HepG2 (cell line): ENCODE data around the gene TSGA10IP. TPM values are rescaled to one million over a fixed set of nuclear protein-coding genes. Genes with fewer than 3 reads are reported as not detected.

Source experiments
- DPF2 ChIP-seq: sonication (generic); formaldehyde crosslinking; IDR thresholded peaks from 2 replicates; pipeline ENCODE4 v1.4.0; 2020; ENCODE audit warnings: mild to moderate bottlenecking, low read depth, missing genetic modification reagents, borderline replicate concordance
- IKZF4 ChIP-seq: sonication (generic); formaldehyde crosslinking; IDR thresholded peaks from 2 replicates; pipeline ENCODE4 v1.5.1; 2020; ENCODE audit warnings: borderline replicate concordance, mild to moderate bottlenecking, low read depth, missing genetic modification reagents; ENCODE audit errors: not compliant biosample characterization
- JUN ChIP-seq: sonication (generic); formaldehyde crosslinking; IDR thresholded peaks from 2 replicates; pipeline ENCODE4 v1.4.0; 2020; ENCODE audit warnings: mild to moderate bottlenecking, missing genetic modification reagents
- MIER3 ChIP-seq: IDR thresholded peaks from 2 replicates; pipeline ENCODE4 v1.6.1; 2016; ENCODE audit warnings: missing compliant biosample characterization, borderline replicate concordance
- MXI1 ChIP-seq: IDR thresholded peaks from 3 replicates; pipeline ENCODE4 v1.6.1; 2012; ENCODE audit warnings: low read depth, low read length, inconsistent platforms, borderline replicate concordance
- SOX13 ChIP-seq, 3 experiments: fragments of 450-650 bp in 1 of 3; sonication (generic) in 1 of 3; formaldehyde crosslinking in 1 of 3; IDR thresholded peaks in 2 of 3; conservative IDR thresholded peaks in 1 of 3; 2 replicates each; pipeline versions ENCODE4 v1.5.0 to v1.6.1; 2016 to 2020; ENCODE audit warnings: antibody characterized with exemption in 1 of 3, mild to moderate bottlenecking in 1 of 3, missing compliant biosample characterization in 1 of 3, missing genetic modification reagents in 1 of 3, moderate library complexity in 1 of 3
- SP2 ChIP-seq: sonication (generic); formaldehyde crosslinking; IDR thresholded peaks from 2 replicates; pipeline ENCODE4 v1.5.1; 2020; ENCODE audit warnings: mild to moderate bottlenecking, missing genetic modification reagents
- SRSF9 ChIP-seq: fragments of 200-400 bp; formaldehyde crosslinking; IDR thresholded peaks from 2 replicates; pipeline ENCODE4 v1.6.1; 2018; ENCODE audit warnings: borderline replicate concordance, mild to moderate bottlenecking, low read depth, low read length; ENCODE audit not compliant: insufficient read depth, poor library complexity, severe bottlenecking
- XRCC5 ChIP-seq: fragments of 200-400 bp; formaldehyde crosslinking; optimal IDR thresholded peaks from 2 replicates; pipeline ENCODE3; 2017; ENCODE audit warnings: mild to moderate bottlenecking, low read length
- ZFP1 ChIP-seq: IDR thresholded peaks from 2 replicates; pipeline ENCODE4 v1.6.1; 2016
- ZNF34 ChIP-seq: sonication (generic); formaldehyde crosslinking; IDR thresholded peaks from 2 replicates; pipeline ENCODE4 v1.4.0; 2020; ENCODE audit warnings: mild to moderate bottlenecking, missing genetic modification reagents, borderline replicate concordance
- ZSCAN21 ChIP-seq: sonication (generic); formaldehyde crosslinking; IDR thresholded peaks from 2 replicates; pipeline ENCODE4 v1.8.0; 2022; ENCODE audit warnings: mild to moderate bottlenecking, missing genetic modification reagents, moderate library complexity, borderline replicate concordance
- polyA plus RNA-seq, 8 experiments: library from polyadenylated mRNA; depleted of rRNA in 3 of 8; stranded (reverse) in 7 of 8; unstranded in 1 of 8; fragments of >200 nt; fragmentation: Illumina TruSeq in 4 of 8; extraction: Trizol in 4 of 8; gene quantifications; 2 replicates each; pipeline versions ENCODE4 v1.2.1 to v1.2.3, GENCODE V29; 2011 to 2016; ENCODE audit warnings: low read depth in 4 of 8, missing spikeins in 1 of 8, mixed read lengths in 1 of 8; ENCODE audit not compliant: insufficient read depth in 1 of 8
- total RNA-seq, 5 experiments: library from RNA; depleted of rRNA; stranded (reverse); fragments of >200 nt; fragmentation: Illumina TruSeq; extraction: Trizol; gene quantifications; 2 replicates each; pipeline ENCODE4 v1.2.3, GENCODE V29; 2016; ENCODE audit warnings: low read depth in 1 of 5
- TF ChIP-seq, protein P1 (sequence below): sonication (generic); formaldehyde crosslinking; IDR thresholded peaks from 2 replicates; pipeline ENCODE4 v1.4.0; 2020; ENCODE audit warnings: mild to moderate bottlenecking, missing genetic modification reagents
- TF ChIP-seq, protein P2 (sequence below): sonication (generic); formaldehyde crosslinking; IDR thresholded peaks from 2 replicates; pipeline ENCODE4 v1.9.0; 2022; ENCODE audit warnings: missing genetic modification reagents, mild to moderate bottlenecking, borderline replicate concordance
- TF ChIP-seq, protein P3 (sequence below): sonication (generic); formaldehyde crosslinking; IDR thresholded peaks from 2 replicates; pipeline ENCODE4 v1.4.0; 2020; ENCODE audit warnings: missing genetic modification reagents, borderline replicate concordance

The TSGA10IP gene
- total and polyA plus RNA-seq, 2 of the 13 experiments (the other 11 are each of a cell fraction or from before 2014, with no cell fraction given), result not detected

DNA sequence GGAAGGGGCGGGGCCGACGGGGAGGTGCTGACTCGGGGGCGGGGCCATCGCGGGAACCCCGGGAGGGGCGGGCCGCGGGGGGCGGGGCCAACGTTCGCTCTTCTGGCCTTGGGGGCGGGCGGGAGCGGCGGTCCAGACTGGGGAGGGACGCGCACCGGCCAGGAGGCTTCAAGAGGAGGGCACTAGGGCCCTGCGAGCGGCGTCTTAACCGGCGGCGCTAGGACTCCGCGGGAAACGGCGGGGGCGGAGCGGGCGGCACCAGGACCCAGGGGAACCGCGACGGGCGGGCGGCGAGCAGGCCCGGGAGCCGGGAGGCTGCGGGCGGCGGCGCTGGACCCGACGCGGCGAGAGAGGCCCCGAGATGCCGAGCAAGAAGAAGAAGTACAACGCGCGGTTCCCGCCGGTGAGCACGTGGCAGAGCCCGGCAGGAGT is 26.1 kb upstream of the TSGA10IP start, which contains the start of gene DRAP1 (continued):
- TF ChIP-seq, protein P1, sequence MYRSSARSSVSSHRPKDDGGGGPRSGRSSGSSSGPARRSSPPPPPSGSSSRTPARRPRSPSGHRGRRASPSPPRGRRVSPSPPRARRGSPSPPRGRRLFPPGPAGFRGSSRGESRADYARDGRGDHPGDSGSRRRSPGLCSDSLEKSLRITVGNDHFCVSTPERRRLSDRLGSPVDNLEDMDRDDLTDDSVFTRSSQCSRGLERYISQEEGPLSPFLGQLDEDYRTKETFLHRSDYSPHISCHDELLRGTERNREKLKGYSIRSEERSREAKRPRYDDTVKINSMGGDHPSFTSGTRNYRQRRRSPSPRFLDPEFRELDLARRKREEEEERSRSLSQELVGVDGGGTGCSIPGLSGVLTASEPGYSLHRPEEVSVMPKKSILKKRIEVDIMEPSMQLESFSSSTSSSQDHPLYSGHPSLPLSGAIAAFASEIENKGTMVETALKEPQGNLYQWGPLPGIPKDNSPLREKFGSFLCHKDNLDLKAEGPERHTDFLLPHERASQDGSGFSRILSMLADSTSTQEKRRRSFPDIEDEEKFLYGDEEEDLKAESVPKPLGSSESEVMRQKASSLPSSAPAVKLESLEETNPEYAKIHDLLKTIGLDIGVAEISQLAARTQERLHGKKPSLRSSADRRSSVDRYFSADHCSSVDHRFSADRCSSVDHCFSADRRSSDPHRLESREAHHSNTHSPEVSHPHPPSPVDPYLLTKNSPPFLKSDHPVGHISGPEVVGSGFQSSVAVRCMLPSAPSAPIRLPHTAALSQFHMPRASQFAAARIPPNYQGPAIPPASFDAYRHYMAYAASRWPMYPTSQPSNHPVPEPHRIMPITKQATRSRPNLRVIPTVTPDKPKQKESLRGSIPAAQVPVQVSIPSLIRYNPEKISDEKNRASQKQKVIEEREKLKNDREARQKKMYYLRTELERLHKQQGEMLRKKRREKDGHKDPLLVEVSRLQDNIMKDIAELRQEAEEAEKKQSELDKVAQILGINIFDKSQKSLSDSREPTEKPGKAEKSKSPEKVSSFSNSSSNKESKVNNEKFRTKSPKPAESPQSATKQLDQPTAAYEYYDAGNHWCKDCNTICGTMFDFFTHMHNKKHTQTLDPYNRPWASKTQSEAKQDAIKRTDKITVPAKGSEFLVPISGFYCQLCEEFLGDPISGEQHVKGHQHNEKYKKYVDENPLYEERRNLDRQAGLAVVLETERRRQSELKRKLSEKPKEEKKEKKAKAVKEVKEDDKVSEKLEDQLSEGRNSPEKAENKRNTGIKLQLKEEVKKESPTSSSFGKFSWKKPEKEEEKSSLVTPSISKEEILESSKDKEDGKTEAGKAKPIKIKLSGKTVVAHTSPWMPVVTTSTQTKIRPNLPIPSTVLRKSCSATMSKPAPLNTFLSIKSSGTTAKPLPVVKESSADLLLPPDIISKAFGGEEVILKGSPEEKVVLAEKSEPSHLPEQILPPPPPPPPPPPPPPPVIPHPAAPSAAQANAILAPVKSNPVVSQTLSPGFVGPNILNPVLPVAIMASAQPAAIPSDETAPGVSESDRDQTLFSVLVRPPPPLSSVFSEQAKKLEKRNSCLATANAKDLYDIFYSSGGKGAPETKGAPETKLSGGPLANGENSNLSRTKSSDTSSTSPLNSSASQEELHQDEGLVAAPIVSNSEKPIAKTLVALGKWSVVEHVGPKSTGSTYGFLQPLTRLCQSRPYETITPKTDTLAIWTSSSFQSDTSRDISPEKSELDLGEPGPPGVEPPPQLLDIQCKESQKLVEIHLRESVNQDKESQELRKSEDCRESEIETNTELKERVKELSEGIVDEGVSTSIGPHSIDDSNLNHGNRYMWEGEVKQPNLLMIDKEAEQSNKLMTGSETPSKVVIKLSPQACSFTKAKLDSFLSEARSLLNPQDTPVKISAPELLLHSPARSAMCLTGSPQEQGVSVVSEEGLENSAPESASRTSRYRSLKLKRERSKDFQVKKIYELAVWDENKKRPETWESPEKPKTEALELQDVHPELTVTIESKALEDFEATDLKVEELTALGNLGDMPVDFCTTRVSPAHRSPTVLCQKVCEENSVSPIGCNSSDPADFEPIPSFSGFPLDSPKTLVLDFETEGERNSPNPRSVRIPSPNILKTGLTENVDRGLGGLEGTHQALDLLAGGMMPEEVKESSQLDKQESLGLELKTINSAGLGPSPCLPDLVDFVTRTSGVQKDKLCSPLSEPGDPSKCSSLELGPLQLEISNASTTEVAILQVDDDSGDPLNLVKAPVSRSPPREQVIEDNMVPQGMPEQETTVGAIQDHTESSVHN, result no peak
- peak; percentile 53; the same call in 1 of the 2 replicates for TF ChIP-seq JUN
- peak; percentile 73; the same call in 1 of the 2 replicates for TF ChIP-seq MIER3 (CRISPR knock-in tag)
- TF ChIP-seq SP2, result peak; percentile 53; the same call in 1 of the 2 replicates
- TF ChIP-seq MXI1, result peak; percentile 53; the same call in 2 of the 3 replicates
- TF ChIP-seq, protein P2, sequence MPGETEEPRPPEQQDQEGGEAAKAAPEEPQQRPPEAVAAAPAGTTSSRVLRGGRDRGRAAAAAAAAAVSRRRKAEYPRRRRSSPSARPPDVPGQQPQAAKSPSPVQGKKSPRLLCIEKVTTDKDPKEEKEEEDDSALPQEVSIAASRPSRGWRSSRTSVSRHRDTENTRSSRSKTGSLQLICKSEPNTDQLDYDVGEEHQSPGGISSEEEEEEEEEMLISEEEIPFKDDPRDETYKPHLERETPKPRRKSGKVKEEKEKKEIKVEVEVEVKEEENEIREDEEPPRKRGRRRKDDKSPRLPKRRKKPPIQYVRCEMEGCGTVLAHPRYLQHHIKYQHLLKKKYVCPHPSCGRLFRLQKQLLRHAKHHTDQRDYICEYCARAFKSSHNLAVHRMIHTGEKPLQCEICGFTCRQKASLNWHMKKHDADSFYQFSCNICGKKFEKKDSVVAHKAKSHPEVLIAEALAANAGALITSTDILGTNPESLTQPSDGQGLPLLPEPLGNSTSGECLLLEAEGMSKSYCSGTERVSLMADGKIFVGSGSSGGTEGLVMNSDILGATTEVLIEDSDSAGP, result peak; percentile 56; the same call in 1 of the 2 replicates
- TF ChIP-seq, protein P3, sequence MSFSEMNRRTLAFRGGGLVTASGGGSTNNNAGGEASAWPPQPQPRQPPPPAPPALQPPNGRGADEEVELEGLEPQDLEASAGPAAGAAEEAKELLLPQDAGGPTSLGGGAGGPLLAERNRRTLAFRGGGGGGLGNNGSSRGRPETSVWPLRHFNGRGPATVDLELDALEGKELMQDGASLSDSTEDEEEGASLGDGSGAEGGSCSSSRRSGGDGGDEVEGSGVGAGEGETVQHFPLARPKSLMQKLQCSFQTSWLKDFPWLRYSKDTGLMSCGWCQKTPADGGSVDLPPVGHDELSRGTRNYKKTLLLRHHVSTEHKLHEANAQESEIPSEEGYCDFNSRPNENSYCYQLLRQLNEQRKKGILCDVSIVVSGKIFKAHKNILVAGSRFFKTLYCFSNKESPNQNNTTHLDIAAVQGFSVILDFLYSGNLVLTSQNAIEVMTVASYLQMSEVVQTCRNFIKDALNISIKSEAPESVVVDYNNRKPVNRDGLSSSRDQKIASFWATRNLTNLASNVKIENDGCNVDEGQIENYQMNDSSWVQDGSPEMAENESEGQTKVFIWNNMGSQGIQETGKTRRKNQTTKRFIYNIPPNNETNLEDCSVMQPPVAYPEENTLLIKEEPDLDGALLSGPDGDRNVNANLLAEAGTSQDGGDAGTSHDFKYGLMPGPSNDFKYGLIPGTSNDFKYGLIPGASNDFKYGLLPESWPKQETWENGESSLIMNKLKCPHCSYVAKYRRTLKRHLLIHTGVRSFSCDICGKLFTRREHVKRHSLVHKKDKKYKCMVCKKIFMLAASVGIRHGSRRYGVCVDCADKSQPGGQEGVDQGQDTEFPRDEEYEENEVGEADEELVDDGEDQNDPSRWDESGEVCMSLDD (CRISPR knock-in tag), result peak; percentile 62; the same call in 1 of the 2 replicates
- TF ChIP-seq ZSCAN21 (CRISPR knock-in tag), result peak; percentile 63; the same call in 1 of the 2 replicates
- peak; percentile 100 for TF ChIP-seq XRCC5
- TF ChIP-seq SOX13 (IDR thresholded peaks at IDR 0.05), result 0 out of 2 replicates have a peak, but pooled peaks have one; percentile 16
- peak in 1 of 2 experiments; percentile 71; a peak in 2 of 4 replicates for TF ChIP-seq SOX13 (CRISPR knock-in tag; conservative IDR thresholded peaks at IDR 0.05 in 1 of 2, IDR thresholded peaks at IDR 0.05 in 1 of 2)
- 0 out of 2 replicates have a peak, but pooled peaks have one; percentile 66 for TF ChIP-seq ZNF34 (CRISPR knock-in tag)
- peak; percentile 51 for TF ChIP-seq IKZF4 (CRISPR knock-in tag)
- 0 out of 2 replicates have a peak, but pooled peaks have one; percentile 79 for TF ChIP-seq ZFP1 (CRISPR knock-in tag)
- no peak for TF ChIP-seq SRSF9
- no peak for TF ChIP-seq DPF2 (CRISPR knock-in tag)
